ENCODE measurements around the gene RAB3A.

- TF ChIP-seq EZH2 (IDR thresholded peaks at IDR 0.05; ENCODE audit: insufficient read depth, poor library complexity, severe bottlenecking) = no peak
- no peak for TF ChIP-seq EZH2phosphoT487 (IDR thresholded peaks at IDR 0.05; ENCODE audit: insufficient read depth, low read depth)
Observed at GRCh38 chr19:18219911-18220631, 16.2 kb upstream of the RAB3A start.

All from GM23248 (cell line).